SU-DHL-6 (cell line): ENCODE data around the gene FLNA.

Source experiments
- CTCF ChIP-seq: fragments of 200-600 bp; sonication (generic); IDR thresholded peaks from one replicate; pipeline ENCODE4 v1.5.1; 2017; ENCODE audit warnings: antibody characterized with exemption, mild to moderate bottlenecking, low read length, moderate library complexity; ENCODE audit not compliant: insufficient read depth, poor library complexity, severe bottlenecking
- EZH2phosphoT487 ChIP-seq: fragments of 200-600 bp; sonication (generic), shearing (Covaris generic); conservative IDR thresholded peaks from 2 replicates; pipeline ENCODE4 v1.6.1; 2018; ENCODE audit warnings: mild to moderate bottlenecking, antibody characterized with exemption, low read length, moderate library complexity, mixed read lengths

GRCh38 chrX:154404625-154405192 is 30.3 kb upstream of the FLNA start:
- TF ChIP-seq CTCF, result no peak
- TF ChIP-seq EZH2phosphoT487, result no peak
